ENCODE data around the gene RAB27A. TPM values are rescaled to one million over a fixed set of nuclear protein-coding genes. Genes with fewer than 3 reads are reported as not detected.
"Not testable (repeated sequence)": the region's sequence is repeated elsewhere in the genome, so short reads cannot be mapped to it uniquely, and the experiment has no call there.

RAB27A gene
- total and polyA plus RNA-seq, 2 donors (not counting 1 experiment from before 2014, with no cell fraction given): 14.4 to 47.4 TPM

GRCh38 chr15:55290528-55291057, 980 bp upstream of the RAB27A start:
- Histone ChIP-seq H3K4me3 (replicated peaks in 1 of 4; ENCODE audit: control extremely low read depth in 1 of 4, insufficient read depth in 1 of 4, low read depth in 3 of 4, low read length in 4 of 4) (peak overlapping the region; percentile 80 to 93 (median 87)), H3K36me3 (ENCODE audit: control insufficient read depth, insufficient read depth, low read length) (no peaks in the 10 kb centered on the region), H3K4me2 (ENCODE audit: extremely low read depth, insufficient read depth, low read length) (peak overlapping the region; percentile 46), H3K9me3 (ENCODE audit: control insufficient read depth, insufficient read depth, low read depth, low read length) (no peaks in the 10 kb centered on the region), H4K20me1 (ENCODE audit: control insufficient read depth, extremely low read depth, insufficient read depth, low read length) (no peaks in the 10 kb centered on the region), H3K4me1 (ENCODE audit: control insufficient read depth, extremely low read depth, insufficient read depth, low read length) (peaks cover 2% of the 10 kb centered on the region), H3K27ac (ENCODE audit: insufficient read depth, low read length) (peak overlapping the region; percentile 96), H2AFZ (ENCODE audit: low read length) (peak overlapping the region; percentile 83), H3K9ac (ENCODE audit: insufficient read depth, low read length) (peak overlapping the region; percentile 95), H3K27me3 (ENCODE audit: control insufficient read depth, insufficient read depth, low read length) (no peaks in the 10 kb centered on the region), H3K79me2 (ENCODE audit: control insufficient read depth, insufficient read depth, low read length) (peaks cover 4% of the 10 kb centered on the region)
- TF ChIP-seq CTCF (conservative IDR thresholded peaks at IDR 0.05 in 1 of 2, IDR thresholded peaks at IDR 0.05 in 1 of 2; ENCODE audit: low read depth in 1 of 2, low read length in 2 of 2): peak; percentile 93 to 95
- no peak for TF ChIP-seq EZH2 (IDR thresholded peaks at IDR 0.05; ENCODE audit: low read length, missing control alignments)
- DNase-seq (ENCODE audit: low read depth in 2 of 2): peak; percentile 72 to 81

- peaks cover 2% of the 10 kb centered on the region for H3K4me1 ChIP-seq (ENCODE audit: control insufficient read depth, extremely low read depth, insufficient read depth, low read length)
- H3K9me3 ChIP-seq (ENCODE audit: control insufficient read depth, insufficient read depth, low read depth, low read length): no peaks in the 10 kb centered on the region
- DNase-seq (ENCODE audit: low read depth in 2 of 2): peak in 1 of 2 donors; percentile 65
- H3K4me2 ChIP-seq (ENCODE audit: extremely low read depth, insufficient read depth, low read length): peak overlapping the region; percentile 46
- peak overlapping the region; percentile 95 for H3K9ac ChIP-seq (ENCODE audit: insufficient read depth, low read length)
- no peaks in the 10 kb centered on the region for H4K20me1 ChIP-seq (ENCODE audit: control insufficient read depth, extremely low read depth, insufficient read depth, low read length)
- peak overlapping the region; percentile 96 for H3K27ac ChIP-seq (ENCODE audit: insufficient read depth, low read length)
- no peaks in the 10 kb centered on the region for H3K36me3 ChIP-seq (ENCODE audit: control insufficient read depth, insufficient read depth, low read length)
- H2AFZ ChIP-seq (ENCODE audit: low read length): peak overlapping the region; percentile 83
- TF ChIP-seq CTCF (conservative IDR thresholded peaks at IDR 0.05 in 1 of 2, IDR thresholded peaks at IDR 0.05 in 1 of 2; ENCODE audit: low read depth in 1 of 2, low read length in 2 of 2) (no peak), EZH2 (IDR thresholded peaks at IDR 0.05; ENCODE audit: low read length, missing control alignments) (no peak)
- peak overlapping the region; percentile 80 to 93 (median 87) for H3K4me3 ChIP-seq (replicated peaks in 1 of 4; ENCODE audit: control extremely low read depth in 1 of 4, insufficient read depth in 1 of 4, low read depth in 3 of 4, low read length in 4 of 4)
- no peaks in the 10 kb centered on the region for H3K27me3 ChIP-seq (ENCODE audit: control insufficient read depth, insufficient read depth, low read length)
- H3K79me2 ChIP-seq (ENCODE audit: control insufficient read depth, insufficient read depth, low read length): peaks cover 4% of the 10 kb centered on the region
Measured at GRCh38 chr15:55289011-55289745, 435 bp downstream of the RAB27A start.

GRCh38 chr15:55288006-55288717, 1.5 kb downstream of the RAB27A start:
- Histone ChIP-seq H3K27me3 (ENCODE audit: control insufficient read depth, insufficient read depth, low read length) (no peaks in the 10 kb centered on the region), H4K20me1 (ENCODE audit: control insufficient read depth, extremely low read depth, insufficient read depth, low read length) (no peaks in the 10 kb centered on the region), H2AFZ (ENCODE audit: low read length) (no peak overlapping the region), H3K79me2 (ENCODE audit: control insufficient read depth, insufficient read depth, low read length) (peaks cover 8% of the 10 kb centered on the region), H3K4me3 (replicated peaks in 1 of 4; ENCODE audit: control extremely low read depth in 1 of 4, insufficient read depth in 1 of 4, low read depth in 3 of 4, low read length in 4 of 4) (peak overlapping the region in 3 of 4 experiments; percentile 80 to 93 (median 84)), H3K27ac (ENCODE audit: insufficient read depth, low read length) (no peak overlapping the region), H3K4me1 (ENCODE audit: control insufficient read depth, extremely low read depth, insufficient read depth, low read length) (peaks cover 2% of the 10 kb centered on the region), H3K36me3 (ENCODE audit: control insufficient read depth, insufficient read depth, low read length) (no peaks in the 10 kb centered on the region), H3K4me2 (ENCODE audit: extremely low read depth, insufficient read depth, low read length) (peak overlapping the region; percentile 46), H3K9ac (ENCODE audit: insufficient read depth, low read length) (no peak overlapping the region), H3K9me3 (ENCODE audit: control insufficient read depth, insufficient read depth, low read depth, low read length) (no peaks in the 10 kb centered on the region)
- no peak for TF ChIP-seq CTCF (conservative IDR thresholded peaks at IDR 0.05 in 1 of 2, IDR thresholded peaks at IDR 0.05 in 1 of 2; ENCODE audit: low read depth in 1 of 2, low read length in 2 of 2)
- TF ChIP-seq EZH2 (IDR thresholded peaks at IDR 0.05; ENCODE audit: low read length, missing control alignments): no peak
- DNase-seq (ENCODE audit: low read depth in 2 of 2): no peak

- not testable (repeated sequence) for H3K4me2 ChIP-seq (ENCODE audit: extremely low read depth, insufficient read depth, low read length); H3K36me3 ChIP-seq (ENCODE audit: control insufficient read depth, insufficient read depth, low read length); H3K9ac ChIP-seq (ENCODE audit: insufficient read depth, low read length); H3K27ac ChIP-seq (ENCODE audit: insufficient read depth, low read length); DNase-seq (ENCODE audit: low read depth in 2 of 2); H4K20me1 ChIP-seq (ENCODE audit: control insufficient read depth, extremely low read depth, insufficient read depth, low read length); H3K9me3 ChIP-seq (ENCODE audit: control insufficient read depth, insufficient read depth, low read depth, low read length); H3K27me3 ChIP-seq (ENCODE audit: control insufficient read depth, insufficient read depth, low read length); H3K4me3 ChIP-seq (replicated peaks in 1 of 4; ENCODE audit: control extremely low read depth in 1 of 4, insufficient read depth in 1 of 4, low read depth in 3 of 4, low read length in 4 of 4); H2AFZ ChIP-seq (ENCODE audit: low read length); H3K79me2 ChIP-seq (ENCODE audit: control insufficient read depth, insufficient read depth, low read length)
- H3K4me1 ChIP-seq (ENCODE audit: control insufficient read depth, extremely low read depth, insufficient read depth, low read length): peaks cover 15% of the 10 kb centered on the region
Measured at GRCh38 chr15:55286442-55287189, 3.0 kb downstream of the RAB27A start.

Data from fibroblast of lung (primary cell).